Right kidney (tissue), 9 donors: ENCODE measurements around the gene UBE2O.

Experiments
- DNase-seq: peaks from one replicate; pipeline ENCODE4 v3.0.0-alpha.2; 2016
- long read RNA-seq, 8 donors: transcript quantifications; one replicate each; lab custom pipeline, GENCODE V29; 2026

UBE2O gene
- long read RNA-seq, donor 1, full-length matches to known transcripts, result 2 of 2 reads
- long read RNA-seq, donor 1, partial matches to known transcripts, result 0 of 2 reads
- long read RNA-seq, donor 1, other reads (novel, unspliced or antisense), result 0 of 2 reads
- long read RNA-seq, donor 2, result 0 reads
- long read RNA-seq, donor 3, full-length matches to known transcripts, result 2 of 2 reads
- long read RNA-seq, donor 3, partial matches to known transcripts, result 0 of 2 reads
- long read RNA-seq, donor 3, other reads (novel, unspliced or antisense), result 0 of 2 reads
- long read RNA-seq, donor 4, result 0 reads
- long read RNA-seq, donor 5, full-length matches to known transcripts, result 2 of 2 reads
- long read RNA-seq, donor 5, partial matches to known transcripts, result 0 of 2 reads
- long read RNA-seq, donor 5, other reads (novel, unspliced or antisense), result 0 of 2 reads
- long read RNA-seq, donor 6, full-length matches to known transcripts, result 2 of 2 reads
- long read RNA-seq, donor 6, partial matches to known transcripts, result 0 of 2 reads
- long read RNA-seq, donor 6, other reads (novel, unspliced or antisense), result 0 of 2 reads
- long read RNA-seq, donor 7, result 0 reads
- long read RNA-seq, donor 8, result 0 reads

DNA sequence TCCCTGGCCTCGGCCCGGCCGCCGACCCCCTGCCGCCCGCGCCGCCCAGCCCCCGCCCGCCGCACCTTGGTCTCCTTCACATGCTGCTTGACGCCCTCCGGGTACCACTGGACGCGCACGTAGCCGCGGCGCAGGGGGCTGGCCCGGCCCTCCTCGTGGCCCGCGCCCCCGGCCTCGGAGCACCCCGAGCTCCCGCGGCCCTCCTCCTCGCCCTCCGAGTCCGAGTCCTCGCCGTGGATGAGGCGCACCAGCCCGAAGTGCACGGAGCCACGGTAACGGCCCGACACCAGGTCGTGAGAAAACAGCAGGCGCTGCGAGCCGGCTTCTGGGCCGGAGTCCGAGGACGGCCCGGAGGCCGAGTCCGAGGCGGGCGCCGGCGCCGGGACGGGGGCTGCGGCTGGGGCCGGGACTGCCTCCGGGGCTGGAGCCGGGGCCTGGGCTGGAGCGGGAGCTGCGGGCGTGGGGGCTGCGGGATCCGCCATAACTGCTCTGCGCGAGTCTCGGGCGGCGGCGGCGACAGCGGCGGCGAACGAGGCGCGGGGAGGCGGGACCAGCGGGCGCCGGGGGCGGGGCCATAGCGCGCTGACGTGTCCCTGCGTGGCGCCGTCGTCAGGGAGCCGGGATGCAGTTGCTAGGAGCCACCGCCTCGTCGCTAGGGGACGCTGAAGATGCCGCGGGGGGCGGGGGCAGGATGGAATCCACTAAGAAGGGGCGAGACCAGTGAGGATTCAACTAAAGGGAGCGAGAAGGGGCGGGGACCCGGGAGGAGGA is at the start of gene UBE2O:
TSS of gene UBE2O (minus strand) at position 493 of the 771 bp plus-strand sequence. CDS start at position 482, 11 bp downstream.
- DNase-seq, result peak; percentile 74

DNA sequence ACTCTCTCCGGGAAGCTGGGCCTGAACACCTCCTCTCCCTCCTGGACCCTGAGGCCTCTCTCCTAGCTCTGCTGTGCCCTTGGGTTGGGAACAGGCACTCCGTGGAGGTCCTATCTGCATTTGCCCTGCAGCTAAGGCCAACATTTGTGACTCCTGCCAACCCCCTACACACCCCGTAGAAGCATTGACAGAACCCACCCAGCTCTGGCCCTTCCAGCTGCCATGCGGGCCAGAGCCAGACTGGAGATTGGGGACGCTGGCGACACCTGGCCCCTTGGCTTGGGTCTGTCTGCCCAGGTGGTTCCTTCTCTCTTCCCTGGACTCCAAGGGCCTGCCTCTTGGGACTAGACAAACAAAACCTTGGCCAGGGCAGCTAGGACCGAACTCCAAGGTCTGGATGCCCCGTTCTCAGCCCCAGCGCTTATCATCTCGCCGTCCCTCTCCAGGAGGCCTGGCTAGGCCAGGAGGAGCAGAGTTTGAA is 48.9 kb upstream of the UBE2O start:
- no peak for DNase-seq

DNA sequence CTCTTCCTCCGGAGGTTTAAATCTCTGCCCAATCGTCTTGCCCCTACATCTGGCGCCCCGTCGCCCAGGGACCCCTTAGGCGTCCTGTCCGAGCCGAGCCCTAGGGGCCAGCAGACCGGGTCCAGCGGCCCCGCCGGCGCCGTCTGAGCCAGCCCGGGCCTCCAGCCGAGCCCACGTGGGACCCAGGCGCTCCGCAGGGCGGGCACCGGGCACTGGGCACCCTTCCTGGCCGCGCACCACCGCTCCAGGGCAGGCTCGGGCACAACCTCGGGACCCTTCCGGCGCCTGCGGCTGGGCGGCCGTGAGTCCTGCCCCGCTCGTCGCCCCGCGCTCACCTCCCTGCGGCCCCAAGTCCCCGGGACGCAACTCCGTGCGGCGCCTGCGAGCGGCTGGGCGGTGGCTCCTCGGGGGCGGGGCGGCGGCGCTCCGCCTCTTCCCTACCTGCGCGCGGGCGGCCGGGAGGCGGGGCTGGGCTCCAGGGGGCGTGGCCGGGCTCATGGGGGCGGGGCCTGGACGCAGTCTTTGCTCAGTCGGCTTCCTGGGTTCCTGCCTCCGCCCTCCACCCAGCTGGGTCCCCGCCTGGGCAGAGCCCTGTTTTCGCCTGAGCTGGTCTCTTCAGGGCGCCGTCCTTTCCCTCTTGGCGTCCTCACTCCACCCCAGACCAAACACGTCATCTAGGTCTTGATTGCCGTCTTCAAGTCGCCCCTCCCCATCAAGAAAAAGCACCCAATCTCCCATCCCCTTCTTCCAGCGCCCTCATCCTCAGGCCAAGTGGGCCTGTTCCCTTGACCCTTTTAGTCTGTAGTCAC is 48.3 kb upstream of the UBE2O start, which contains the start of gene RHBDF2:
TSS of gene RHBDF2 (minus strand) at position 406 of the 809 bp plus-strand sequence. CDS start 19,899 bp downstream, outside the sequence.
- DNase-seq, result peak; percentile 92

DNA sequence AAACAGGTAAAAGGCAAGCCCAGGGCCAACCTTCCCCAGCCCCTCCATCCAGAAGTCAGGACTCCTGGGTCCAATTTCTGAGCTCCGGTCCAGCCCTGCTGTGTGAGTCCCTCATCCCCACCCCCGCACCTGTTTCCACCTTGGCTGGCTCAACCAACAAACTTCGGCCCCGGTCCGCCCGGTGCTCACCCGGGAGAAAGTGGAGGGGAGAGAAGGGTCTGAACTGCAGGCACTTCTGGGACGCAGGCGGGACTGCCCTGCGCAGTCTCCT is 47.7 kb upstream of the UBE2O start:
- DNase-seq, result no peak

DNA sequence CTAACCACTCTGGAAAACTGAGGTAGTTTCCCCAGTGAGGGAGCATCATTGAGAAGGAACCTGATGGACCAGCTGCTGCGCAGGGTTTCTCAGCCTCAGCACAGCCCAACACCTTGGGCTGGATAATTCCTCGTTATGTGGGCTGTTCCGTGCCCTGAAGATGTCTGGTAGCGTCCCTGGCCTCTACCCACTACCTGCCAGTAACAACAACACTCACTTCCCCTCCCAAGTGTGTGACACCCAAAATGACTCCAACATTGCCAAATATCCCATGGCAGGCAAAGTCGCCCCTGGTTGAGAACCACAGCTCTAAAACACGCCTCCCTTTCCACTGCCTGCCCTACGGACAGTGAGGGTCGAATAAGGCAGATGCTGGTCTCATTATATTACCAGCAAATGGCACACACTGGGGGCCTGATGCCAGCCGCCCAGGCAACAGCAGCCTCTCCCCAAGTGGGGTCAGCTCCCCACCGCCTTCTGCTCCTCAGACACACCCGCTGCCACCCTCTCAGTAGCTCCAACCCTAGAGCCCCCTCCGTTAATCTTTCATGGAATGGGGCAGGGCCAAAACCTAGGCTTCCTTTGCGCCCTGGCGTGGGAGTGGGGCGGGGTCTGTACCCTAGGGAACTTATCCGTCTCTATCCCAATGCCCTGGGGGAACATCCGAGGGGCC is 47.3 kb upstream of the UBE2O start:
- no peak for DNase-seq

DNA sequence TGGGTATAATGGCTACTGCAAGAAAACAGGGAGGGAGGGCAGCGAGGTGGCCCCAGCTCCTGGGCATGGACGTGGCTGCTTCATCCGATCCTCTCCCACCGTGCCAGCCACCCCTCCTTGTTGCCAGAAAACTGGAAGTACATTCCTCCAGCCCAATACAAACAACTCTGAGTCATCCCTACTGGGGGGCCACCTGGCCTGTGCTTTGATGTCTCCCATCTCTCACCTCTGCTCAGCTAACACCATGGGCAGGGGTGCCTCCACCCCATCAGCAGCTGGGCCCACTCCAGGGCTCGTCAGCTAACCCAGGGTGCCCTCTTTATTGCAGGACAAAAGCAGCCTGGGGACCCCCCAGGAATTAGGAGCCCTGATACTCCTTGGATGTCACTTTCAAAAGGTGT is 46.3 kb upstream of the UBE2O start:
- no peak for DNase-seq

DNA sequence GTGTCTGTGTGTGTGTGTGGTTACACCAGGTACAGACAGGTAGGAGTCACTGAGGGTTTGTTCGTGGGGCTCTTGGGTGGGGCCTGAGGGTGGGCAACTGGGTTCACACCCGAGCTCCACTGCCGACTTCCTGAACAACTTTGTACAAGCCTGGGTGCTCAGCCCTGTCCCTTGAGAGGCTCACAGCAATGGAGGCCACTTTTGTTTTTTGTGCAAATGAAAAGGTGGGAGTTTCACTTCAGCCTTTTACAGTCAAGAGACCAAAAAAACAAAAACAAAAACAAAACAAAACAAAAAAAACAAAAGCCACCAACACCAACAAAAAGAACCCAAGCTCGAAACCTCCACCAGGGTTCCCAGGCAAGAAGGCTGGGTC is 45.9 kb upstream of the UBE2O start:
- no peak for DNase-seq

DNA sequence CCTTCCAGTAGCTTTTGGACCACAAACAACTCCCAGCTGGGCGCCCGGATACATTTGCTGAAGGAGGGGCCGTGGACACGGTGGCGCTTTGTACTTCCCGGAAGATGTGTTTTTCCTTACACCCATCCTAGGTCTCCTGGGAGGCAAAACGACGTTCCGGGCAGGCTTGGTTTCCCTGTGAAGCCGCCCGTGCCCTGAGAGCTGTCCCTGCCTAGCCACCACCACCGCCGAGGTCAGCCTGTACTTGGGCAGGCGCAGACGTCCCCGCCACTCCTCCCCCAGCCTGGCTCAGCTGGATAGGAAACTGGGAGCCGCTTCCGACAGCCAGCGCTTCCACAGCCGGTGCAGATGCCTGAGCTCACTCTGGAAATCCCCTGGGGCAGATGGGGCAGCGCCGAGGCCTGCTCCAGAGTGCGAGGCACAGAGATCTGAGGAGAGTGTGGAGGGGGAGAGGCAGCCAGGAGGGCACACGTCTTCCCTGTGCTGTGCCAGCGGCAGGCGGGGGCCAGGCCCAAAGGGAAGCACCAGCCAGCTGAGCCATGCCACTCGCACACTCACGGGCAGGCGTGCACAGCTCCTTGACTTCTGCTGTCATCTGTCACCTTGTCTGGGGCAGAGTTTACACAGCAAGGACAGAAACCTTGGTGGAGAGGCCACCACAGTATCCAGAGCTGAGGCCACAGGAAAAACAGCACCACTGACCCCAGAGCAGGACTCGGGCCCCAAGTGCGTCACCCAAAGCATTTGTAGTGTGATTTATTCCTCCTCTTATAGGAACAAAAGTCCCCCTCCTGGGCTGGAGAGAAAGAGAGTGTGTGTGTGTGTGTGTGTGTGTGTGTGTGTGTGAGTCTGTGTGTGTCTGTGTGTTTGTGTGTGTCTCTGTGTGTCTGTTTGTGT is 45.3 kb upstream of the UBE2O start:
- DNase-seq, result peak; percentile 69

DNA sequence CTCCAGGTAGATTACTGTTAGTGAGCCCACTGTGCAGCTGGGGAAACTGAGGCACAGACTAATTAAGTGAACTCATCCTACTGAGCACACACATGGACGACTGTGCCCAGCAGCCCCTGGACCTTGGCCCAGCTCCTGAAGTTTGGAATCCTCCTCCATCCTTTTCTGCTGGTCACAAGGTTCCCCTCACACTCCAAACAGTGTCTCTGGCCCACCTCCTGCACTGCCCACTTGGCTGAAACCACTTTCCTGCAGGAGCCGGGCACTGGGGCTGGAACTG is 44.7 kb upstream of the UBE2O start:
- DNase-seq, result no peak

DNA sequence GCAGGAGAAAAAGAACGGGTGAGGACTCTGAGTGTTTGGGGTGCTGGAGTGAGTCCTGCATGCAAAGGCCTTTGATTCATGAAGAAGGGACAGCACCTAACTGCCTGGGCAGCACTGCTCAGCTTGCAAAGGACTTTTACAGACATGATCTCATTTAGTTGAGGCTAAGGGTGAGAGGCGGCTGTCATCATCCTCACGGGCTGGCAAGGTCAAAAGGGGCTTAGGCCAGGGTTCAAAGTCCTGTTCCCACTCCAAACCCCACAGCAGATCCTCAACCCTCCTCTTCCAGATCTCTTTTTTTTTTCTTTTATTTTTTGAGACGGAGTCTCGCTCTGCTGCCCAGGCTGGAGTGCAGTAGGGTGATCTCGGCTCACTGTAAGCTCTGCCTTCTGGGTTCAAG is 43.5 kb upstream of the UBE2O start:
- DNase-seq, result no peak

DNA sequence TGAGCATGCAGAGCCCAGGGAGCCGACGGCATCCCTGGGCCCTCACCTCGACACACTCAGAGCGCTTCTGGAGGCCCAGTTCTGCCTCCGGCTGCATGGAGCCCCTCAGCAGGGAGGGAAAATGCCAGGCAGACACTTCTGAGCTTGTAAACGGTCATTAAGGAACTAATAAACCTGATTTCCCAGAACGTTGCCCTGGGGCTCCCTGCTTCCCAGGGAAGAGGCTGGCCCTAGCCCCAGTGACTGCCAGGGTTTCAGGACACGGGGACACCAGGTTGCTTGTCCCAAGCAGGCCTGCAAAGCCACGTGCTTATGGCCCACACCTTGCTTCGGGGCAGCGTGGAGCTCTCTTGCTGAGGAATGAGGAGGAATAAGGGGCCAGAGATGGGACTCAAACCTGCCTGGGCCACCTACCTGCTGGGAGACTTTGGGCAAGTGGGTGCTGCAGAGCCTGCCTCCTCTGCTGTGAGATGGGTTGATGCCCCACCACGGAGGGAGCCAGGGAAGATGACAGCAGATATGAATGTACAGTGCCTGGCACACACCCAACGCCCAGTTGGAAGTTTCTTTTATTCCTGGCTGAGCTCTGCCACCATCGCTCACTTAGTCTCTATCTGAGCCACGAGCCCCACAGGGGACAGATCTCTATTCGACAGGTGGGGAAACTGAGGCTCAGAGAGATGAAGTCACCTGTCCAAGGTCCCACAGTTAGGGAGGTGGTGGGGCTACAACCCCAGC is 42.9 kb upstream of the UBE2O start:
- DNase-seq, result no peak

DNA sequence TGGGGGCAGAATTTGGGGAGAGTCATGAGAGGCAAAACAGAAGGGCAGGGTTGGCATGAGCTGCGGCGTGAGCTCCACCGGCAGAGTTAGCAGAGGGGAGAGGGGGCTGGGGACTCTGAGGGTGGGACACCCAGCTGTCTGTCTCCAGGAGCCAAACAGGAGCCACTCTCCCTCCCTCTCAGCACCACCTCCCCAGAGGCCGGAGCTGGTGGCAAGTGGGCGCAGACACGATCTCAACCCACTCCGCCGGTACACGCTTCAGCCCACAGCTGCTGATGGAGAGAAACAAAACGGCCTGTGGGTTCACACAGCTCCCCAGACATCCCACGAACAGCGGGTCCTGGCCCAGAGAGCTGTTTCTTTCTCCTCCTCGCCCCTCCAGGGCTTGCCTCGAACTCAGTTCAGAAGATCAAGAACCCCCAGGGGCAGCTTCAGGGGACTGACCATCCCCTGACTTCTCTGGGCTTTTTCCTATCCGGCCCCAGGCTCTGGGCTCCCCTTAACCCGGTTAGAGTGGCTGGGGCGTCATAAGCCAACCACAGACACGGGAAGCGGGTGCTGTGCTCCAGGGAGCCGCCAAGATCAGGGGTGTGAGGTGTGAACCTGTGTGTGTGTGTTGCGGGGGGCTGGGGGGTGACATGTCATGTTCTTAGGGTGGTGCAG is 40.7 kb upstream of the UBE2O start:
- DNase-seq, result no peak

DNA sequence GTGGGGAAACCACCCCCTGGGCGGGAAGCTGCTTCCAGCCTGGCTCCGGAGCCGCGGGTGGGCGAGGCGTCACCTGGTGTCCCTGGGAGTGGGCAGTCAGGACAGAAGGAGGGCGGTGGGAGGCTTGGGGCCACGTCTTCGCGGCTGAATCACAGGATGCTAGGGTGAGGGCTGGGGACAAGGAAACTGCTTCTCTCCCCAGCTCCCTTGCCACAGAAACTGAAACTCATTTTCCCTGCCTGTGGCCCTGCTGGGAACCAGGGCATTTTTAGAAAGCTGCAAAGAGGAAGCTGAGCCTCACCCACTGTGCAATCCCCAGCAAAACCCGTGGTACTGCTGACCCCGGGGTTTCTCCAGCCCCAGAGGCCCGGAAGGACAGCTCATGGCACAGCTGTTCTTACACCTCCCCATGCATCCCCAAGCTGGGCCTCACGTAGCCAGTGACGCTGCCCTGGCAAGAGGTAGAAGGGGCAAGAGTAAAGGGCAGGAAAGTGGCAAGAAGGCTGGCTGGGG is 40.1 kb upstream of the UBE2O start:
- DNase-seq, result no peak

DNA sequence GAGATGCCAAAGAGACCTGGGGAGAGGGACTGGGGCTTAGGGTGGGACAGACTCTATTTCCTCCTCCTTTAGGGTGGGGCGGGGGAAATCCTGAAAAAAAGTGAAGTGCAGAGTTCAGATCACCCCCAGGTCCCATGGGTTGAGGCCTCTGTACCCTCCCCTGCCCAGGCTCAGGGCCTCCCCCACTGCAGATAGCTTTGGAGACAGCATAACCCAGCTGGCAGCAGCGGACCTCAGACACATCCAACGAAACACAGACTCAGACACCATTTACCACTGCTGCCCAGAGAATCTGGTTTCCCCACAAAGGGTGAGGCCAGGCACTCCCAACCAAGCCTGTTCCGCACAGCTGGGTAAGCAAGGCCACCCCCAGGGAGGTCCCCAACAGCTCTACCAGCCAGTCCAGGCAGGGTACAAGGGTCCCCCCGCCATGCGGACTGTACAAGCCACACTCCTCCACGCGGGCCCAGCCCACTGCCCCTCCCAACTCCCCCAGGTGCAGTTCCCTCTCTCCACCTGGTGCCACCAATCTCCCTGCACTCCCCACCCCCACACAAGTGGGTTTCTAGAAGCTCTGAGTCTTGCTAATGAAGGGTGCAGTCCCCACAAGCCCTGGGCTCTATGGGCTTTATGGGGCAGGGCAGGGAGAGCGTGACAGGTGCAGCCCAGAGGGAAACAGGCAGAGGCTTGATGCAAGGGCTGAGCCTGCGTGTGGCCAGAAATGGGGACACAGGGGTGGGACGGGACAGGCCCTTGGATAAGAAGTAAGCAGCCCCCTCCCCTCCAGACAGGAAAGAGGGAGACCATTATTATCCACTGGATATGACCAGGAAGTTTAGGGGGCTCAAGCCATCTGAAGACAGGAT is 39.4 kb upstream of the UBE2O start:
- peak; percentile 42 for DNase-seq

DNA sequence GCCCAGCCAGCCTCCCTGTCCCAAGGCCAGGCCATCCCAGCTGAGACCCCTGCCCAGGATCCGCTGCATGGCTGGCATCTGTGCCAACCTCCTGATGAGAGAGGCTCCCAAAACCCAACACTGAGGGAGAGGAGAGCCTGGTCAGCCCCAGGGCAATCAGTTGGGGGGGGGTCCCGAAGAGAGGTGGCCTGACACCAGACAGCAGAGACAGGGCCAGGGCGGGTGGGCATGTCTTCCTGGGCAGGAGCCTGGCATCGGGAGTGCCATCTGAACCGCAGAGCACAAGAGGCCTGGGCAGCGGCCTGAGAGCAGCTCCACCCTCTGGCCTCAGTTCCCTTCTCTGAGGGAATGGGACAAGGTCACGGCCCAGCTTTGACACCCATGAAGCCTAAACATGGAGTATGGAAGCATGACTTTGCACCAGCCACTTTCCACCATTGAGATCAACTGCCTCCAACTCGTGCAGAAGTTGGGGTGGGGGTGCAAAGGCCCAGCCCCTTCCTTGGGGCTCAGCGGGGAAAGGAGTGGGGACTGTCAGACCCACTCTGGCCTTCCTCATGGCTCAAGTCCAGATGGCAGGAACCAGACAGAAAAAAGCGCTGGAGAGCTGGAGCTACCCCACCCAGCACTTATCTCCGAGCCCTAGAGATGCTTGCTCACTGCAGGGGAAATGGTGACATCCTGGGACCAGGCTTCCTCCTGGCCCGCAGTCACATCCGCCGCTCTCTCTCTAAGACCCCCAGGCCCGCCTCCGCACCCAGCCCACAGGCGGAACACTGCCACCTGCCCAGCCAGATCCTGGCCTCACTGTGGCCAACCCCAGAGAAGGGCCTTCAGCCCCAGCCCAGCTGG is 38.5 kb upstream of the UBE2O start:
- no peak for DNase-seq

DNA sequence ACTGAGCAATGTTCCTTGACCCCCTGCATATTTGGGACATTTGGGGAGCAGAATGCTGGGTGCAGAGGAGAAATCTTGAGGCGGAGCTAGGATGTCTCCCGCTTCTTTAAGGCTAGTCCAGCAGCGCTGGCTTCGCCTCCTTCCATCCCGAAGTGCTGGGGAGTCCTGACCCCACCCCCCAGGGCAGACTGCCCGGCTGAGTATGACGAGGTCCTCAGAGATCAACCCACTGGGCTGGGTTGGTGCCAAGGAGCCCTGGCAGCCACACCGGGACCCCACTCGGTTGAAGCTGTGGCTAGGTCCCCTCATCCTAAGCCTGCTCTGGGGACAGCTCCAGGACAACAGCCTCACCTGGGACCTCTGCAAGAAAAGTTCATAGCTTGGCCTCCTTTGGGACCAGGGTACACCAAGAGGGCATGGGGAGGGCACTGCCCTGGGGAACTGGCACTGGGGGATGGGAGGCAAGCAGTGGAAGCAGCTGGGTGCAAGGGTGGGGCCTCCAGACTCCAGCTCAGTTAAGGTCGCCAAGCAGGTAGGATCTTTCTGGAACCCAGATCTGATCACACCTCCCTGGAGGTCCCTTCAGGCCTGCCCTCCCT is 37.3 kb upstream of the UBE2O start:
- DNase-seq, result no peak
